DOHH2 (cell line): ENCODE measurements around the gene RNF145.
"Not testable (repeated sequence)": the region's sequence is repeated elsewhere in the genome, so short reads cannot be mapped to it uniquely, and the experiment has no call there.

Experiments
- H3F3A ChIP-seq: fragments of 200-600 bp; sonication (generic), shearing (Covaris generic); 2 replicates; pipeline ENCODE4 v1.6.0; 2016; ENCODE audit warnings: antibody characterized with exemption, mild to moderate bottlenecking; ENCODE audit not compliant: control insufficient read depth, insufficient read depth
- H3K27ac ChIP-seq: fragments of 200-600 bp; sonication (generic); 2 replicates; pipeline ENCODE4 v1.5.1; 2014; ENCODE audit warnings: low read depth, mild to moderate bottlenecking, low read length, moderate library complexity
- H3K27me3 ChIP-seq: fragments of 200-600 bp; sonication (generic); 2 replicates; pipeline ENCODE4 v1.6.1; 2014; ENCODE audit warnings: mild to moderate bottlenecking, low read length, mixed read lengths; ENCODE audit not compliant: control insufficient read depth
- H3K36me3 ChIP-seq: fragments of 200-600 bp; sonication (generic); 2 replicates; pipeline ENCODE4 v1.6.1; 2014; ENCODE audit warnings: mild to moderate bottlenecking, low read length, moderate library complexity, mixed read lengths; ENCODE audit not compliant: control insufficient read depth
- H3K4me1 ChIP-seq: fragments of 200-600 bp; sonication (generic); 2 replicates; pipeline ENCODE4 v1.6.1; 2014; ENCODE audit warnings: mild to moderate bottlenecking, low read length, mixed read lengths; ENCODE audit not compliant: control insufficient read depth
- H3K4me2 ChIP-seq: fragments of 200-600 bp; sonication (generic); 2 replicates; pipeline ENCODE4 v1.6.0; 2014; ENCODE audit warnings: mild to moderate bottlenecking, low read length, moderate library complexity
- H3K4me3 ChIP-seq: fragments of 200-600 bp; sonication (generic); 2 replicates; pipeline ENCODE4 v1.5.1; 2014; ENCODE audit warnings: mild to moderate bottlenecking, low read length, mixed read lengths
- H3K79me2 ChIP-seq: fragments of 200-600 bp; sonication (generic); 2 replicates; pipeline ENCODE4 v1.6.1; 2014; ENCODE audit warnings: mild to moderate bottlenecking, low read length, mixed read lengths; ENCODE audit not compliant: control insufficient read depth
- H3K9me2 ChIP-seq: fragments of 200-600 bp; sonication (generic); replicated peaks from 2 replicates; pipeline ENCODE4 v1.6.1; 2014; ENCODE audit warnings: mild to moderate bottlenecking, low read length, mixed read lengths; ENCODE audit not compliant: control insufficient read depth
- H3K9me3 ChIP-seq: fragments of 200-600 bp; sonication (generic); 2 replicates; pipeline ENCODE4 v1.6.1; 2014; ENCODE audit warnings: antibody characterized with exemption, low read length, mixed read lengths; ENCODE audit not compliant: control insufficient read depth, insufficient read depth
- H4K20me1 ChIP-seq: fragments of 200-600 bp; sonication (generic); 2 replicates; pipeline ENCODE4 v1.6.0; 2014; ENCODE audit warnings: low read depth, mild to moderate bottlenecking, antibody characterized with exemption, low read length, moderate library complexity; ENCODE audit not compliant: control insufficient read depth, insufficient read depth
- CTCF ChIP-seq: fragments of 200-600 bp; sonication (generic); IDR thresholded peaks from one replicate; pipeline ENCODE4 v1.5.1; 2014; ENCODE audit warnings: antibody characterized with exemption, mild to moderate bottlenecking, low read depth, low read length; ENCODE audit not compliant: poor library complexity, severe bottlenecking
- EZH2phosphoT487 ChIP-seq: fragments of 200-600 bp; sonication (generic); IDR thresholded peaks from 2 replicates; pipeline ENCODE4 v1.6.1; 2017; ENCODE audit warnings: borderline replicate concordance, mild to moderate bottlenecking, antibody characterized with exemption, low read length, moderate library complexity, mixed read lengths

RNF145 gene

GRCh38 chr5:159241946-159242552, 32.7 kb upstream of the RNF145 start:
- Histone ChIP-seq H3K4me1 (peaks cover 16% of the 10 kb centered on the region), H3K79me2 (no peaks in the 10 kb centered on the region), H3K9me3 (no peaks in the 10 kb centered on the region), H3F3A (no peaks in the 10 kb centered on the region), H4K20me1 (no peaks in the 10 kb centered on the region), H3K36me3 (no peaks in the 10 kb centered on the region), H3K4me2 (peak overlapping the region; percentile 43), H3K9me2 (no peaks in the 10 kb centered on the region), H3K27ac (no peak overlapping the region), H3K4me3 (peak overlapping the region; percentile 18; the same call in 1 of the 2 replicates), H3K27me3 (0 out of 2 replicates have a peak, but pooled peaks cover 6% of the 10 kb centered on the region)
- TF ChIP-seq CTCF (no peak), EZH2phosphoT487 (no peak)

- Histone ChIP-seq H3K27ac (no peak overlapping the region), H3K4me3 (no peak overlapping the region), H4K20me1 (no peaks in the 10 kb centered on the region), H3K79me2 (no peaks in the 10 kb centered on the region), H3F3A (no peaks in the 10 kb centered on the region), H3K27me3 (no peaks in the 10 kb centered on the region), H3K9me2 (no peaks in the 10 kb centered on the region), H3K4me1 (peaks cover 16% of the 10 kb centered on the region), H3K9me3 (no peaks in the 10 kb centered on the region), H3K4me2 (no peak overlapping the region), H3K36me3 (no peaks in the 10 kb centered on the region)
- TF ChIP-seq EZH2phosphoT487: no peak
- TF ChIP-seq CTCF: no peak
Measured at GRCh38 chr5:159240301-159240870, 31.0 kb upstream of the RNF145 start.

- not testable (repeated sequence) for H3K4me1 ChIP-seq, H3F3A ChIP-seq, H3K9me3 ChIP-seq, H3K36me3 ChIP-seq, H3K4me3 ChIP-seq, H3K9me2 ChIP-seq, H3K79me2 ChIP-seq, H4K20me1 ChIP-seq, H3K27ac ChIP-seq, H3K4me2 ChIP-seq
- peaks cover 11% of the 10 kb centered on the region for H3K27me3 ChIP-seq
Measured at GRCh38 chr5:159235871-159236520, 26.6 kb upstream of the RNF145 start.

- Histone ChIP-seq H3K4me3 (no peak overlapping the region), H3K27ac (no peak overlapping the region), H3K4me2 (no peak overlapping the region), H3K79me2 (no peaks in the 10 kb centered on the region), H3K36me3 (no peaks in the 10 kb centered on the region), H3K27me3 (peaks cover 17% of the 10 kb centered on the region), H3K9me2 (no peaks in the 10 kb centered on the region), H3K4me1 (no peaks in the 10 kb centered on the region), H3K9me3 (no peaks in the 10 kb centered on the region), H3F3A (no peaks in the 10 kb centered on the region), H4K20me1 (no peaks in the 10 kb centered on the region)
- TF ChIP-seq EZH2phosphoT487 (no peak), CTCF (no peak)
Measured at GRCh38 chr5:159231167-159231566, 21.8 kb upstream of the RNF145 start.
